ENCODE measurements around the gene CRYBG2. TPM values are rescaled to one million over a fixed set of nuclear protein-coding genes. Genes with fewer than 3 reads are reported as not detected.
"Not testable (repeated sequence)": the region's sequence is repeated elsewhere in the genome, so short reads cannot be mapped to it uniquely, and the experiment has no call there.

The CRYBG2 gene
- 1 to 10 TPM in 2 of 10 donors, under 1 TPM in 2, not detected in 6; 0.05 to 2.8 (median 1.2) TPM for polyA plus RNA-seq (ENCODE audit: insufficient read length in 10 of 10)
- long read RNA-seq, donor 1, result 0 reads
- long read RNA-seq, donor 2, result 0 reads
- long read RNA-seq, donor 3, result 0 reads
- long read RNA-seq, donor 4, result 0 reads
- long read RNA-seq, donor 5, result 0 reads
- long read RNA-seq, donor 6, result 0 reads
- long read RNA-seq, donor 7, result 0 reads
- long read RNA-seq, donor 8, result 0 reads
- long read RNA-seq, donor 9, result 0 reads

DNA sequence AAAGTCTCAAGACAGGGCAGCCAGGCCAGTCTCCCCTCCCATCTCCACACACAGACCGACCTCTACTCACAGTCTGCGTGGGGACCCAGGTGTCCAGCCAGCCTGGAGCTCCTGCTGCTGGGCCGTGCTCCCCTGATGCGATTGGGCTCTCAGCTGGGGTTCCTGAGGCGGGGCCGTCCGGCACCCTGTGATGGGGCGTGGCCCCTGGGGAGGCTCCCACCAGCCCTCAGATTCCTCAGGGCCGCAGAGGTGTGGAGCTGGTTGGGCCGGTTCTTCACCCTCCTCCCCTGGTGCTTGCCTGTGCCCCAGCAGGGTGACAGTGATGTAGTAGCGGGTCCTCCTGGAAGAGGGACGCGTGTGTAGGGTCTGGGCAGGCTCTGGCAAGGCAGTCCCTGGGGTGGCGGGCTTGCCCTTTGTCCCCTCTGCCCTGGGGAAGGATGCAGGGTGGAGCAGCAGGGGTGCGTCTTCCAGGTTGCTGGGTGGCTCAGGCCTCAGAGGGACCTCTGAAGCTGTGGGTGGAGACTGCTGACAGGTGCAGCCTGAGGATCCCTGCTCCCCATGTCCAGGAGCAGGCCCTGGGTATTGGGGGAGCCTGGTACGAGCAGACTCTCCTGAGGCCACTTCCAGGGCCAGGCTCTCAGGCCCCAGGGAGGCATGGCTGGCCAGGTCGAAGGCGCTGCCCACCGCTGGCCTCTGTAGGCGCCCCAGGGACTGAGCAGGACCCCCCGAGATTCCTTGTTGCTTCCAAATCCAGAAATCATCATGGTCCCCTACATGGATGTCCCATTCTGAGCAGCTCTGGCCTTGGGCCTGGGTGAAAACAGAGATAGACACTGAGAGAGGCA, at the start of gene CRYBG2:
CRYBG2 (minus strand) TSS at position 155 of the 845 bp plus-strand sequence. CDS start 7,473 bp downstream, outside the sequence.
- no peak for DNase-seq

DNA sequence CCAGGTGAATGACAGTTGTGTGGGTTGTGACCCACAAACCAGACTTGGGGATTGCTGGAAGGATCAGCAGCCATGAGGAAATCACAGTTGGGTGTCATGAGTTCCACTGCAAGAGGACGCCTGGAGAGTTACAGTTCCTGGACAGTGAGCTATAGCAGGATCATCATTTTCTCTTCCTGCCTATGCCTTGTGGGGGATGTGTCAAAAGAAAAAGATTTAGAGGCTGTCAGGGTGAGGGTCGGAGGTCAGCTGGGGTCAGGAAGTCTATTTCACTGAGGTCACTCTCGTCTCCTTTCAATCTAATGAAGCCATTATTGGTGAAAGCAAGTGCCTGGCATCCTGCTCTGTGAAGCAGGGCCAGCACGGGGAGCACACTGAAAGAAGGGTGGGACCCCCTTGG, 49.7 kb upstream of the CRYBG2 start:
- DNase-seq, result no peak

DNA sequence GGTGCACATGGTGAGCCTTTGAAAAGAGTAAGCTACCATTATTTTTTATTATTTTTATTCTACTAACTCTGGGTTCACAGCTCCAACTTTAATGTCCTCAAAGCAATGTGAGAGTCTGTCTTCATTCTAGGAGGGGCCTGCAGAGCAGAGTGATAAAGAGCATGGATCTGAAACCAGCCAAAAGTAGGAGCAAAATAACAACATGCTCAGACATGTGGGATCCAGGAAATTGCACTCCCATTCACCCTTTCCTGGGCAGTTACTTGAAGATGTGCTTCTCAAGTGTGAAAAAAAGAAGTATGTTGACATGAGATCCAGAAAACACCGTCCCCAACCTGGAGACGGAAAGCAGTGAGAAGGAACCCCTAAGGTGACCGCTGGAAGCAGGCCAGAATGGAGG, 48.0 kb upstream of the CRYBG2 start:
- DNase-seq, result no peak

GRCh38 chr1:26399034-26399433, 45.1 kb upstream of the CRYBG2 start:
- DNase-seq, result no peak

GRCh38 chr1:26395754-26396153, 41.8 kb upstream of the CRYBG2 start:
- no peak for DNase-seq

DNA sequence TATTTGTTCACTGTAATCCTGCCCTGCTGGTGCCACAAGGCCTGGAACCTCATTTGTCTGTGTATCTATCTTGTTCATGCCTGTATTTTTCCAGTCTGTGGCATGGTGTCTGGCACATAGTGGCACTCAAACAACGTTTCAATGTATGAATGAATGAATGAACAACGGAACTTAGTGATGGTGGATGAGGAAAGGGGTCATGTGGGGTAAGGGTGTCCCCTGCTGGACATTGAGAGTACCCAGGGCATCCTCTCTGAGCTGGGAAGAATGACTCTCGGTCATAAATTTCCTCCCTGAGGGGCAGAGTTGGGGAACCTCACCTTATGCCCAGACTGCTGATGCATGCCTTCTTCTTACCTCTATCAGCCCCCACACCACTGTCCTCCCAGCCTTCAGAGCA, 37.5 kb upstream of the CRYBG2 start:
- no peak for DNase-seq

DNA sequence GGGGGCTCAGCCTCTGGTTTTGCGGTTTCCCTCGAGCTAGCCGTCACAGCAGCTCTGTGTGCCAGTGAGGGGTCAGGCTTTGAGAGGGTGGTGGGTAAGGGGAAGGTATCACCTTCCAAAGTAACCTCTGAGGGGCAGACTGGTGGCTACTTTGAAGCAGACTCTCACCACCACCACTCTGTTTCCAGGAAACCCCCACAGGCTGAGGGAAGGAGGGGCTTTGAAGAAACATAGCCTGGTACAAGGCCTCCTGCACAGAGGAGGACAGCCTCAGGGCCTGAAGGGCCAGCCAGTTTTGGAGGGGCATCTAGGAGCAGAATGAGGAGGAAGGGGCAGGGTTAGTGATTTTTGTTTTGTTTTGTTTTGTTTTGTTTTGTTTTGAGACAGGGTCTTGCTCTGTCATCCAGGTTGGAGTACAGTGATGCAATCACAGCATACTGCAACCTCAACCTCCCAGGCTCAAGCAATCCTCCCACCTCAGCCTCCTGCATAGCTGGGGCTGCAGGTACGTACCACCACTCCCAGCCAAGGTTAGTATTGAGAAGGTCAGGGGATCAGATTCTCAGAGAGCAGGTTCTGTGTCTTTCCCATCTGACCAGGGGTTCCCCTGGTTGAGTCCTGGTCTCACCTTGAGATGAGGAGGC, 35.8 kb upstream of the CRYBG2 start:
- DNase-seq, result no peak

DNA sequence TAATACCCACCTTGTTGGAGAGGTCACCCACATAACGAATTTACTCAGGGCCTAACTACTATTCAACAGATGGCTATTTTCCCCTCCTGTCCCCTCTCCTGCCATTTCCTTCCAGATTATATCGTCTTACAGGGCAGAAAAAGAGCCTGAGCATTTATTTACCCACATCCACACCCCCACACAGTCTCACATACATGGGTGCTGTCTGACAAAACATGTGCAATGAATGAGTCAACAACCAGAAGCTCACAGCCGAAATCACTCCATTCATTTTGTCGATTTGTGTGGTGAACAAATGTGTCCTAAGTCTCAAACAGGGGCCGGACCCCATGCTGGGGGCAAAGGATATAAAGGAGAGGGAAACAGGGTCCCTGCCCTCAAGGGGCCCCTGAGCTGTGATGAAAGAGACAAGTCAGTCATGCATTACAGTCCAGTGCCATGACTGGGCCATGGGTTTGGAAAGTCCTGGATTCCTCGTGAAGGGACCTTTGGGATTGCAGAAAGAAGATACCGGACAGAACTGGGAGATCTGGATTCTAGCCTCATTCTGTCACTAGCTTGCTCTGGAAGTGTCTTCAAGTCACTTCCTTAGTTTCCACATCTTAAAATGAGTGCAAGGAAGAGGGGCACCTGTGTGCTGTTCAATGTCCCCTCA, 35.0 kb upstream of the CRYBG2 start:
- no peak for DNase-seq

- DNase-seq, result no peak
These were observed 33.5 kb upstream of the CRYBG2 start for GRCh38 chr1:26387447-26387846.

DNA sequence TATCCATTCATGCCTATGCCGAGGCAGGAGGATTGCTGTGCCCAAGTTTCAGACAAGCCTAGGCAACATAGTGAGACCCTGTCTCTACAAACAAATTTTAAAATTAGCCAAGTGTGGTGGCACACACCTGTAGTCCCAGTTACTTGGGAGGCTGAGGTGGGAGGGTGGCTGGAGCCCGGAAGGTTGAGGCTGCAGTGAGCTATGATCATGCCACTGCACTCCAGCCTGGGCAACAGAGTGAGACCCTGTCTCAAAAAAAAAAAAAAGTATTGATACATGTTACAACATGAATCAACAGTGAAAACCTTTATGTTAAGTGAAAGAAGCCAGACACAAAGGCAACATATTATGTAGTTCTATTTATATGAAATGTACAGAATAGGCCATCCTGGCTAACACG, 31.1 kb upstream of the CRYBG2 start:
- not testable (repeated sequence) for DNase-seq

DNA sequence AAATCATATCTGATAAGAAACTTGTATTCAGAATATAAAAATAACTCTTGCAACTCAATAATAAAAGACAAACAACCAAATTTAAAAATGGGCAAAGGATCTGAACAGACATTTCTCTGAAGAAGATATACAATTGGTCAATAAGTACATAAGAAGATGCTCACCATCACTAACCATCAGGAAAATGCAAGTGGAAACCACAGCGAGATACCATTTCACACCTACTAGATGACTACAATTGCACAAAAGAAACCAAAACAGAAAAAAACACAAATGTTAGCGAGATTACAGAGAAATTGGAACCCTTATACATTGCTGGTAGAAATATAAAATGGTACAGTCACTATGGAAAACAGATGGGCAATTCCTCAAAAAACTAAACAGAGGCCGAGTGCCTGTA, 30.1 kb upstream of the CRYBG2 start:
- no peak for DNase-seq

- DNase-seq, result no peak
These were observed 24.9 kb upstream of the CRYBG2 start for GRCh38 chr1:26378879-26379251.

DNA sequence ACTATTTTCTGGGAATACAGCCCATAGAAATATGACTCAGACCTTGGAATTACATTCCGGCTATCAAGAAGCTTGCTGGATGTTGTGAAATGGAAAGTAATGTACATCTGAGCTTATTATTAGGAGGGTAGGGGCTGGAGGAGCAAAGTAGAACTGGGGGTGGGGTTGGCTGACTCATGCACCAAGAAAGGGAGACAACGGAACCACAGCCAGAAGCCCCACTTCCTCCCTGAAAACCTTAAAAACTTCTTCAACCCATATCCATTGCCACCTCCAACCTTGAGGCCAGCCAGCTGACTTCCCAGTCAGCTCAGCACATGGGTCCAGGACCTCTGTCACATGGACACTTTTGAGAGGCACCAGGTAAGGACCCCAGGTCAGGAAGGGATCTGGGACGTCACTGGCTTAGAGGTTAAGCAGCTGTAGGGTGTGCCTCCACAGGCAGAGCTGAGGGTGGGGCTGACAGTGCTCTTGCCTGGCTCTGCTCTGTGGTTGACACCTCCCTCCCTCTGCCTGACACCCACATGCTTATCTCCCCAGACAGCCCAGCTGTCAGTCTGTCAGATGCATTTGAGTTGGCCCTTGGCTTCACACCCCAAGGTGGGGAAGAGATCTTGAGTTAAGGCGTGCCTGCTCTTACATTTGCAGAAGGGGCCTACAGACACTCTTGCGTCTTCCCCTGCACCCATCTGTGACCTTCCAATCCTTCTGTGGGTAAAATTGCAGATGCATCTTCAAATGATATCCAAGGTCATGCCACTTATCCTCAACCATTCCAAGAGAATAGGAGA, 24.4 kb upstream of the CRYBG2 start:
- DNase-seq, result peak; percentile 53 to 96 (median 62)

GRCh38 chr1:26376050-26376449, 22.1 kb upstream of the CRYBG2 start:
- no peak for DNase-seq

DNA sequence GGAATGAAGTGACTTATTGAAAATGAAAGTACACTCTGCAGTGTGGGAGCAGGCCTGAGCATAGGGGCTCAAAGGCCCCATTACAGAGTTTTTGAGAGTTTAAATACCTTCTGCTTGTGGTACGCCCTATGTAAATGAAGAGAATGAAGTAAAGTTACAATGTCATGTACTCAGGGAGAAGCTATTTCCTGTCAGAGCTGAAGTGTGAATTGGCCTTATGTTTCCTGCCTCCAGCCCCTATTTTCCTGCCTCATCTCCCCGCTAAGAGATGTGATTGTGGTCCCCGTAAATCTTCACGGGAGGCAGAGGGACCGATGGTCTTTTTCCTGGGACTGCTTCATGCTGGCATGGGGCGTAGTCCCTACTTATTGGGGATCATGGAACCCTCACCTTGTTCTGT, 21.2 kb upstream of the CRYBG2 start:
- no peak for DNase-seq

DNA sequence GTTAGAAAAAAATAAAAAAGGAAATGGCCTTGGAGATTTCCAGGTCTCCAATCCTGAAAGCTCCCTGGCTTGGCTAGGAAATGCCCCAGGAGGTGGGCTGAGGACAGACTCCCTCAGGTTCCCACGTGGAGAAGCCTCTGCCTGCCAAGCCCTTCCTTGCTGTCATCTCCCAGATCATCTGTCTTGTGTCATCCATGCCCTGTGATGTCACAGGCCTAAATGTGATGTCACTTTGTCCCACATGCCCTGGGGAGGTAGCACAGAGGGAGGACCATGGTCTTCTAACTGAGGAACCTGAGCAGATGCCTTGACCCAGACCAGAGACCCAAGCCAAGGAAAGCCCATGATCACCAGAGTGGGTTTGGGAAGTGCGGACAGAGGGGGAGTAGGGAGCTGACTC, 20.4 kb upstream of the CRYBG2 start:
- DNase-seq, result not testable (repeated sequence)

DNA sequence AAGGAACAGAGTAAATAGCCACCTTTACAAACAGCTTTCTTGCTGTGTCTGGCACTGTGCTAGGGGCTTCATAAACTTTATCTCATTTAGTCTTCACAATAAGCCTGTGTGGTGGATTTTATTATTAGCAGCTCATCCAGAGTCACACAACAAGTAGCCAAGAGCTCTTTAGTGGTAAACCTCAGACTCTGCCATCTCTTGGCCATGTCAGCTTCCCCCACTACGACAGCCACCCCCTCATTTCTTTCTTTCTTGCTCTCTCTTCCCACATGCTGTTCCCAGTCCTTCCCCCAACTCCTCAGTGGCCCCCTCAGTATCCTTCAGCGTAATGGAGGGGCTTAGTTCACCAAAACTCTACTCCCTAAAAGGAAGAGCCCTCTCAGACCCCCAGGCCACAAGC, 19.9 kb upstream of the CRYBG2 start:
- no peak for DNase-seq

DNA sequence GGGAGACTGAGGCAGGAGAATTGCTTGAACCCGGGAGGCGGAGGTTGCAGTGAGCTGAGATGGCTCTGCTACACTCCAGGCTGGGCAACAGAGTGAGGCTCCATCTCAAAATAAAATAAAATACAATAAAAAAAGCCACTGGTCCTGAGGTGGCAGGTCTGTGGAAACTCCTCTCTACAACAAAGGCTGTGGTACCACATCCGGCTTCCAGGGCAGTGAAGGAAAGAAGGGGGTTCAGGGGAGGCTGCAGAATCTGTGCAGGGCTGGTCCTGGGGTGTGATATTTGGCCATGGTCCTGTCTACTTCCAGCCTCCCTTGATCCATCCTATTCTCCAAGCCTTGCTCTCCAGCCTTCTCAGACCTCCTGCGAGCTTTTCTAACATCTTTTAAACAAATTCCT, 19.4 kb upstream of the CRYBG2 start:
- no peak for DNase-seq

DNA sequence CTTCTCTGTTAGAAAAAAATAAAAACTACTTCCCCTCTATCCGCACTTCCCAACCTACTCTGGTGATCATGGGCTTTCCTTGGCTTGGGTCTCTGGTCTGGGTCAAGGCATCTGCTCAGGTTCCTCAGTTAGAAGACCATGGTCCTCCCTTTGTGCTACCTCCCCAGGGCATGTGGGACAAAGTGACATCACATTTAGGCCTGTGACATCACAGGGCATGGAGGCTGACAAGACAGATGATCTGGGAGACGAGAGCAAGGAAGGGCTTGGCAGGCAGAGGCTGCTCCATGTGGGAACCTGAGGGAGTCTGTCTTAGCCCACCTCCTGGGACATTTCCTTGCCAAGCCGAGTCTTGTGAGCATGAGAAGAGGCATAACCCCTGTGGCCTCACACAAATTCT, 18.7 kb upstream of the CRYBG2 start, which contains the start of gene ZNF683:
ZNF683 (minus strand) TSS at position 140 of the 400 bp plus-strand sequence. CDS start 4,179 bp downstream, outside the sequence.
- not testable (repeated sequence) for DNase-seq

DNA sequence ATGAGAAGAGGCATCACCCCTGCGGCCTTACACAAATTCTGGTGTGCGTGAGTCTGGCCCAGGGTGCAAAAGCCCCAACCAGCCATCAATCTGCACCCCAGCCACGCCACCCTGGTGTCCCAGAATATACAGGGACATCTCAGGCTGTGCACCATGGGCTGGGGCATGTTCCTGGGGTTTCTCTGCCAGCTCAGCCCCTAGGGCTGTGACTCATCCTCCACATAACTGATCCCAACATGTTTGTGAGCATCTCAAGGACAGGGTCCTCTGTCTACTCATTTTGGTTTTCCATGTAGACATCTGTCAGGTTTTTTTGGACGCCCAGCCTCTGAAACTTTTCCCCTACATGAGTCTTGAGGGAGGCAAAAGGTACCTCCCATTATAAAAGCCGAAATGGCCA, 18.1 kb upstream of the CRYBG2 start:
- DNase-seq, result no peak
